KOPT-K1 (cell line): ENCODE data around the gene SERF2.
"Not testable (repeated sequence)": the region's sequence is repeated elsewhere in the genome, so short reads cannot be mapped to it uniquely, and the experiment has no call there.

Experiments used
- H3K27ac ChIP-seq: fragments of 200-600 bp; sonication (generic); 2 replicates; pipeline ENCODE4 v1.5.1; 2016; ENCODE audit warnings: antibody characterized with exemption, mild to moderate bottlenecking, low read depth, low read length; ENCODE audit not compliant: poor library complexity, severe bottlenecking
- H3K36me3 ChIP-seq: fragments of 200-600 bp; sonication (generic); 2 replicates; pipeline ENCODE4 v1.5.1; 2017; ENCODE audit warnings: antibody characterized with exemption, mild to moderate bottlenecking, low read length, moderate library complexity; ENCODE audit not compliant: insufficient read depth
- H3K9me3 ChIP-seq: fragments of 200-600 bp; sonication (generic); 2 replicates; pipeline ENCODE4 v1.5.1; 2017; ENCODE audit warnings: antibody characterized with exemption, low read length, mild to moderate bottlenecking; ENCODE audit not compliant: insufficient read depth, poor library complexity, severe bottlenecking

SERF2 gene

GRCh38 chr15:43791993-43792760 lies at the start of gene SERF2:
SERF2 (plus strand) TSS chr15:43792320; CDS start chr15:43792377, 57 bp downstream.
- no peaks in the 10 kb centered on the region for H3K9me3 ChIP-seq
- peak within 1 kb of the TSS; percentile 95 for H3K27ac ChIP-seq

GRCh38 chr15:43746245-43746902 lies 45.7 kb upstream of the SERF2 start, which contains the start of gene PDIA3:
PDIA3 (plus strand) TSS chr15:43746438; CDS start chr15:43746540, 102 bp downstream.
- H3K9me3 ChIP-seq = not testable (repeated sequence)

More at GRCh38 chr15:43791993-43792760, at the start of gene SERF2:
- H3K36me3 ChIP-seq = peaks cover 40% of the 10 kb centered on the region

GRCh38 chr15:43746903-43747309 lies 45.2 kb upstream of the SERF2 start:
- H3K36me3 ChIP-seq, H3K9me3 ChIP-seq: not testable (repeated sequence)
- H3K27ac ChIP-seq = peak overlapping the region; percentile 81

More at GRCh38 chr15:43746245-43746902, 45.7 kb upstream of the SERF2 start, which contains the start of gene PDIA3:
- peak within 1 kb of the TSS; percentile 81 for H3K27ac ChIP-seq
- not testable (repeated sequence) for H3K36me3 ChIP-seq

- Histone ChIP-seq H3K36me3 (peaks cover 24% of the 10 kb centered on the region), H3K9me3 (no peaks in the 10 kb centered on the region), H3K27ac (no peak overlapping the region)
These were observed 43.7 kb upstream of the SERF2 start for GRCh38 chr15:43748376-43748775.

GRCh38 chr15:43749690-43750345 lies 42.3 kb upstream of the SERF2 start:
- peak overlapping the region; percentile 39 for H3K27ac ChIP-seq
- H3K9me3 ChIP-seq = no peaks in the 10 kb centered on the region
- H3K36me3 ChIP-seq = peaks cover 38% of the 10 kb centered on the region

- Histone ChIP-seq H3K9me3 (no peaks in the 10 kb centered on the region), H3K36me3 (peaks cover 59% of the 10 kb centered on the region), H3K27ac (no peak overlapping the region)
These were observed 40.2 kb upstream of the SERF2 start for GRCh38 chr15:43751885-43752284.

- Histone ChIP-seq H3K9me3 (no peaks in the 10 kb centered on the region), H3K27ac (no peak overlapping the region), H3K36me3 (peaks cover 98% of the 10 kb centered on the region)
These were observed 29.3 kb upstream of the SERF2 start for GRCh38 chr15:43762824-43763223.

GRCh38 chr15:43763819-43764446 lies 28.2 kb upstream of the SERF2 start:
- Histone ChIP-seq H3K36me3 (peaks cover 98% of the 10 kb centered on the region), H3K9me3 (no peaks in the 10 kb centered on the region), H3K27ac (no peak overlapping the region)

GRCh38 chr15:43769584-43770228 lies 22.4 kb upstream of the SERF2 start:
- H3K27ac ChIP-seq = no peak overlapping the region
- no peaks in the 10 kb centered on the region for H3K9me3 ChIP-seq
- peaks cover 94% of the 10 kb centered on the region for H3K36me3 ChIP-seq

GRCh38 chr15:43771816-43772215 lies 20.3 kb upstream of the SERF2 start:
- H3K36me3 ChIP-seq = peaks cover 73% of the 10 kb centered on the region
- no peaks in the 10 kb centered on the region for H3K9me3 ChIP-seq
- H3K27ac ChIP-seq = no peak overlapping the region

- no peaks in the 10 kb centered on the region for H3K9me3 ChIP-seq
- H3K27ac ChIP-seq = no peak overlapping the region
- H3K36me3 ChIP-seq = peaks cover 65% of the 10 kb centered on the region
These were observed 19.5 kb upstream of the SERF2 start for GRCh38 chr15:43772624-43773023.

GRCh38 chr15:43774062-43774461 lies 18.1 kb upstream of the SERF2 start:
- H3K27ac ChIP-seq = no peak overlapping the region
- H3K36me3 ChIP-seq = peaks cover 51% of the 10 kb centered on the region
- no peaks in the 10 kb centered on the region for H3K9me3 ChIP-seq

GRCh38 chr15:43775411-43775965 lies 16.6 kb upstream of the SERF2 start:
- Histone ChIP-seq H3K36me3 (peaks cover 36% of the 10 kb centered on the region), H3K27ac (no peak overlapping the region), H3K9me3 (no peaks in the 10 kb centered on the region)

GRCh38 chr15:43776101-43776717 lies 15.9 kb upstream of the SERF2 start:
- H3K9me3 ChIP-seq = no peaks in the 10 kb centered on the region
- peak overlapping the region; percentile 80 for H3K27ac ChIP-seq
- H3K36me3 ChIP-seq = peaks cover 29% of the 10 kb centered on the region
